ENCODE measurements around the gene FOXL2.

The FOXL2 gene

DNA sequence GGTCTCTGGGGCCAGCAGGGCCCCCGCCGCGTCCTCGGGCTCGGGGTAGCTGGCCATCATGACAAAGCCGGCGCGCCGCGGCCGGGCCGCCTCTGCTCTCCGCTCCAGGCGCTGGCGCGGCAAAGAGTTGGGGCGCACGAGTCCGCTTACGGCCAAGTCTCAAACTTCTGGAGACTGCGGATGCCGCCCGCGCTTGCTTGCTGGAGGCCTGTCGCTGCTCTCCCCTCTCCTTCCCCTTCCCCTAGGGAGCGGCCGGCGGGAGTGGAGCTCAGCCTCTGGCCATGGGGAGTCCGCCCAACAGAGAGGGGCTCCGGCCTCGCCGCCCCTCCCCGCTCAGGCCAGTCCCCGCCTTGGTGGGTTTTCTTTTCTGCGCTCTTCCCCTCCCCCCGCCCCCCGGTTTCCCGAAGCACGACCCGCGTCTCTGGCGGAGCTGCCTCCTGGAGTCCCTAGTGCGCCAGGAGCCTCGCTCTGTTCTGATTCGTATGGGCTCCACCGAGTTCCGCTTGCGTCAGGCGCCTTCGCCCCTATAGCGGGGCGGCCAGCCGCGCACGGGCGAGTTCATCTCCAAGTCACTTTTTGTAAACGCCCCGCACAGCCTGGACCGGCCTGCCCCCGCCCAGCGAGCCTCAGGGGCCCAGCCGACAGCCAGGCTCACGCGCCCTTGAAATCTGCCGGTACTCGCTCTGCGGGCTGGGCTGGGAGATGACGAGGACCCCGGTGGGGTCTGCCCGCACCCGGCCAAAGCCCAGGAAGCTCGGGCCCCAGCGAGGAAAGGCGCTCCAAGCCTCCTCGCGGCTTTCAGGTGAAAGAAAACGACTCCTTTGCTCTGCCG lies at the start of gene FOXL2, which contains the start of gene FOXL2NB:
FOXL2 (minus strand) TSS at position 475 of the 832 bp plus-strand sequence; CDS start at position 60, 415 bp downstream.
FOXL2NB (plus strand) TSS at position 555 of the 832 bp plus-strand sequence; CDS start at position 703, 148 bp downstream.
- peak within 1 kb of the TSS; percentile 50 for H3K4me3 ChIP-seq (ENCODE audit: low read depth, low read length)
- DNase-seq (ENCODE audit: low read depth): peak; percentile 70
- TF ChIP-seq CTCF (conservative IDR thresholded peaks at IDR 0.05; ENCODE audit: low read depth, low read length): no peak

- H3K4me3 ChIP-seq (ENCODE audit: low read depth, low read length): no peak overlapping the region
- no peak for DNase-seq (ENCODE audit: low read depth)
- no peak for TF ChIP-seq CTCF (conservative IDR thresholded peaks at IDR 0.05; ENCODE audit: low read depth, low read length)
Observed at GRCh38 chr3:138995706-138996105, 48.8 kb upstream of the FOXL2 start.

DNA sequence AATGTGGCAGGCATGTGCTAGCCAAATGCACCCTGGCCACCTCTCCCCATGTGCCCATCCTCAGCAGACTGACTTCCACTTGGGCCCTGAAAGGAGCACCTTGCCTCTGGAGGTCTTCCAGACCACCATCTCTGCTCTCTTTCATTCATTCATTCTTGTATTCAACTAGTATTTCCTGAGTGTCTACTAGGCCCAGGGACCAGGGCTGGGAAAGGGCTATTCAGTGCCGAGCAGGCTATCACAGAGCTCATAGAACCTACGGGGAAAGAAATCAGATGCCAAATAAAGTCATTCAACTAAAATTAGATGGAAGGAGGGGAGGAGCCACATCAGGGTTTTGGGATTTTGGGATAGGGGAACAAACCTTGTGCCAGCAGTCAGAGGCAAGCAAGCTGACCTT lies 40.2 kb upstream of the FOXL2 start:
- no peak for TF ChIP-seq CTCF (conservative IDR thresholded peaks at IDR 0.05; ENCODE audit: low read depth, low read length)
- DNase-seq (ENCODE audit: low read depth): no peak
- H3K4me3 ChIP-seq (ENCODE audit: low read depth, low read length): no peak overlapping the region

- no peak for TF ChIP-seq CTCF (conservative IDR thresholded peaks at IDR 0.05; ENCODE audit: low read depth, low read length)
- DNase-seq (ENCODE audit: low read depth): no peak
- no peak overlapping the region for H3K4me3 ChIP-seq (ENCODE audit: low read depth, low read length)
Observed at GRCh38 chr3:138985932-138986331, 39.0 kb upstream of the FOXL2 start.

GRCh38 chr3:138984816-138985215 lies 37.9 kb upstream of the FOXL2 start:
- no peak overlapping the region for H3K4me3 ChIP-seq (ENCODE audit: low read depth, low read length)
- TF ChIP-seq CTCF (conservative IDR thresholded peaks at IDR 0.05; ENCODE audit: low read depth, low read length): no peak
- no peak for DNase-seq (ENCODE audit: low read depth)

GRCh38 chr3:138976047-138976446 lies 29.1 kb upstream of the FOXL2 start:
- no peak for TF ChIP-seq CTCF (conservative IDR thresholded peaks at IDR 0.05; ENCODE audit: low read depth, low read length)
- H3K4me3 ChIP-seq (ENCODE audit: low read depth, low read length): no peak overlapping the region
- DNase-seq (ENCODE audit: low read depth): no peak

- DNase-seq (ENCODE audit: low read depth): no peak
Observed at GRCh38 chr3:138975351-138975750, 28.4 kb upstream of the FOXL2 start.

More at GRCh38 chr3:138975351-138975750, 28.4 kb upstream of the FOXL2 start:
- H3K4me3 ChIP-seq (ENCODE audit: low read depth, low read length): no peak overlapping the region
- no peak for TF ChIP-seq CTCF (conservative IDR thresholded peaks at IDR 0.05; ENCODE audit: low read depth, low read length)
